ENCODE data around the gene CDH1.
"Not testable (repeated sequence)": the region's sequence is repeated elsewhere in the genome, so short reads cannot be mapped to it uniquely, and the experiment has no call there.

CDH1 gene

DNA sequence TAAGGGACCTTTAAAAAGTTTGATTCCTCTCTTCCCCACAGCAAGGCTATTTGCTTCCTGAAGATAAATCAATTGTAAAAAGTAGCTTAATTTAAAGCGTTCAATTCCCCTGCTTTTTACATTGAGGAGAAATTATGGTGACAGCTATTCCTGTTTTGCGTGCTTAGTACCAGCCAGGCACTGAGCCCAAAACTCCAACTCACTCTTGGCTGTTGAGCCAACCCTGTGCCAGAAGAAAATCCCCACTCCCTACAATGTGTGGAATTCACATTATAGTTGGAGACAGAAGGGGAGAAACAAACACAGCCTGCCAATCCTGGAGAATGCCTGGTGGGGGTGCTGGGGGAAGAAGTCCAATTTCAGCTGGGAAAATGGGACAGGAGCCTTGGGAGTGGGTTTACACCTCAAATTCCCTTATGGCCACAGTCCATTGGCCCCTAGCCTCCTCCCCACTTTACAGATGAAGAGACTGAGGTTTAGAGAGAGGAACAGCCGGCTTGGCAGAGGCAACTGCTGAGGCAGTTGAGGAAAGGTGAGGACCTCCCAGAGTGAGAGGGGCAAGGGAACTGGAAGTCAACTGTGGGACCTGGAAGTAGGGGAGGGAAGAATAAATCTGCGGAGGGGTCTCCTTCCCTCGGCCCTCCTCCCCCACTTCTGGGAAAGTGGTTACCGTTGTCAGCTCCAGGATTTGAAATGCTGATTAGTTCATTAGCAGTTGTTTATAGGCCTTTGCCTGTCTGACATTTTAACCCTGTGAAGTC is 26.1 kb downstream of the CDH1 start:
- no peak for DNase-seq

DNA sequence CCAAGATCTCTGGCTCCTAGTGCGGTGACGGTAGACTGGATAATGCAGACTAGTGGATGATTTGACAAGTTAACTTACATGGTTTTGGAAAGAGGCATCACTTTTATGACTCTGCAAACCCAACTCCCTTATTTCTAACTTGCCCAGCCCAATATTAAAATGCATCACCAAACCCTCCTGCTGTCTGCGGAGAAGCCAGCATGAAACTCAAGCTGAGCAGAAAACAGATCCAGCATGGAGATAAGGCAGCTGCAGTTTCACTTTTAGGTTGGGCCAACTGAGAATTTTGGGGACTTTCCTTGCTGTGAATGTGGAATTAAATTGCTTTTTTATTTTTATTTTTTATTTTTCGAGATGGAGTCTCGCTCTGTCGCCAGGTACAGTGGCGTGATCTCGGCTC is 27.8 kb downstream of the CDH1 start:
- no peak for DNase-seq

DNA sequence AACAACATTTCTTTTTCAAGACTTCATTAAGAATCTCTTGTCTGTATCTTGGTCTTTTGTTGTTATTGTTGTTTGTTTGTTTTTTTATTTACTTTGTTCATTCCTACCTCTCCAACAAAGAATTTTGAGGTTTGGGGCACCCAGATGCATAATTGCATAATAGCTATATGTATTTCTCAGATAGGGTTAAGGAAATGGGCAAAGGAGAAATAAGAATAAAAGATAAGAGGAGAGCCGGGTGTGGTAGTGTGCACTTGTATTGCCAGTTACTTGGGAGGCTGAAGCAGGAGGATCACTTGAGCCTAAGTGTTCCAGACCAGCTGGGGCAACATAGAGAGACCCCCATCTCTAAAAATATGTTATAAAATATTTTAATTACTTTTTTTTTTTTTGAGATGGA is 30.5 kb downstream of the CDH1 start:
- no peak for DNase-seq

DNA sequence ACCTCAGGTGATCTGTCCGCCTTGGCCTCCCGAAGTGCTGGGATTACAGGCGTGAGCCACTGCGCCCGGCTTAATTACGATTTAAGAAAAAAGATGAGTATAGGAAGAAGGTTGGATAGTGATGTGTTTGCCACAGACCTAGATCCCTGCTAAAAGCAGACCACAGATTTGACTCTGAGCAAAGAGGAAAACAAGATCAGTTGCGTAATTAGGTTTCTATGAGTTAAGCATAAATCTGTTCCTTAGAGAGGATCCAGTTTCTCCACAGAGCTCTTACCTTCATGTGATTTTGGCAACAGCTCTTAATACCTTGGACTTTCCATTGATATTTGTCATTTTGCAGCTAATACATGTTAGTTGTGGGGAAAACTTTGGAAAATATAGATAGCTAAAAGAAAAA is 31.1 kb downstream of the CDH1 start:
- DNase-seq = no peak

DNA sequence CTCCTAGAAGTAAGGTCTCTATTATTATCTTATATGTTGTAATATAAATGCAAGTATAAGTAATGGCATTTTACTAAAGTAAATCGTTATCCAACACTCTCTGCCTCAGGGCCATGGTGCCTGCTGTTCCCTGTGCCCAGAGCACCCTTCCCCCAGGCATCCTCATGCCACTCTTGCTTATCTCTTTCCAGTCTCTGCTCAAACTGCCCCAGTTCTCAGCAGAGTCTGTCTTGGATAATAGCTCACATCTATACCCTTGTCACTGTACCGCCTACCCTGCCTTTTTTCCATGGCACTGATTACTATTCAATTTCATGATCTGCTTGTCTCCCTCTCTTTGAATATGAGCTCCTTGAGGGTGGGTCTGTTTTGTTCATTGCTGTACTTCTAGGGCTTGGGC is 31.7 kb downstream of the CDH1 start:
- DNase-seq = no peak

DNA sequence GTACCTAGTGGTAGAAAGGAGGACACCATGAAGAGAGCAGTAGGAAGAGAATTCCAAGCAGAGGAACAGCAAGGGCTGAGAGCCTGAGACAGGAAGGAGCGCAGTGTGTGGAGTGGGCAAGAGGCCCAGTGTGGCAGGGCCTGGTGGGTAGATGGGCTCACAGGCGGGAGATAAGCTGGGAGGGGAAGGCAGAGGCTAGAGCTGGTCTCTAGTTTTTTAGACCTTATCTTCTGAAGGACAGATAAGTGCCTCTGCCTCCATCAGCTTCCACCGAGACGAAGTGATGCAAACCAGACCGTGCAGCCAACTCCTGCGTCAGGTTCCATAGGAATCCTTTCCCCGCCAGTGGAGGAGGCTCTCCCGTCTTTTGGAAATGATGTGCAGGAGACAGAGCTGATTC is 33.6 kb downstream of the CDH1 start:
- DNase-seq = no peak

DNA sequence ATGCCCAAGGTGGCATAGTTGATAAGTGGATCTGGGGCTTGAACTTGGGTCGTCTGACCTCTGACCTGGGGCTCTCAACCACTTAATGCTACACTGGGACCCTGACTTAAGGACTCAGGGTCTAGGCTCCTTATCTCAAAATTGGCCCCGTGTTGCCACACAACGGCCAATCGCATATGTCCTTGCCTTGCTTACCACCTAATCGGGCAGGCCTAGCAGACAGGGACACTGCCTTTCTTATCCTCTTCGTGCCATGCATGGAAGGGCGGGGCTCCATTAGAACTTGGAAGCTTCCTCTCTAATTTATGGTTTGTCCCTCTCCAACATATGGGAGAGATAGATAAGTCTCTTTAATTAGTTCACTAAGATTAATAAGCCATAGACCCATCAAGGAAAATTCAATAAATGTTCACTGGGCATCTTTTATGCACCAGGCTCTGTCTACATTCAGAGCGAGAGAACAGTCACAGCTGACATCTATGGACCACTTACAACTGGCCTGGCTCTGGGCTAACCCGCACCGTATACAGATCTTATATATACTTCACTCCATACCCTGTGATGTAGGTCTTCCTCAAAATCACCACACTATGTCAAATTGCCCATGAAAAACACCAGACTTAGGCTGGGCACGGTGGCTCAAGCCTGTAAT is 35.1 kb downstream of the CDH1 start:
- no peak for DNase-seq

DNA sequence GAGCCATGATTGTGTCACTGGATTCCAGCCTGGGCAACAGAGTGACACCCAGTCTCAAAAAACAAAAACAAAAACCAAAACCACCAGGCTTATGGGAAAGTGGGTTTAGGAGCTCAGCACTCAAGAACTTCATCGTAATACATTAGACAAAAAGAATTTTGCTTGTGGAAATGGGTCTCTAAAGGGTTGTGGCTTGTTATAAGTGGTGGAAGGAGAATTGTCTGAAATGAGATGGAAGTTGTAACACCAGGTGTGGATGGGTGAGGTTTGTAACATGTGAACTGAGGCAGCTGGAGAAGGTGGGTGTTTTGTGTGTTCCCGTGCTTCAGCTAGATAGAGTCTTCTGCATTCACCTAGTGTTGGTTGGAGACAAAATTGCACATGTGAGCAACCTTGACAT is 35.8 kb downstream of the CDH1 start:
- DNase-seq = no peak

DNA sequence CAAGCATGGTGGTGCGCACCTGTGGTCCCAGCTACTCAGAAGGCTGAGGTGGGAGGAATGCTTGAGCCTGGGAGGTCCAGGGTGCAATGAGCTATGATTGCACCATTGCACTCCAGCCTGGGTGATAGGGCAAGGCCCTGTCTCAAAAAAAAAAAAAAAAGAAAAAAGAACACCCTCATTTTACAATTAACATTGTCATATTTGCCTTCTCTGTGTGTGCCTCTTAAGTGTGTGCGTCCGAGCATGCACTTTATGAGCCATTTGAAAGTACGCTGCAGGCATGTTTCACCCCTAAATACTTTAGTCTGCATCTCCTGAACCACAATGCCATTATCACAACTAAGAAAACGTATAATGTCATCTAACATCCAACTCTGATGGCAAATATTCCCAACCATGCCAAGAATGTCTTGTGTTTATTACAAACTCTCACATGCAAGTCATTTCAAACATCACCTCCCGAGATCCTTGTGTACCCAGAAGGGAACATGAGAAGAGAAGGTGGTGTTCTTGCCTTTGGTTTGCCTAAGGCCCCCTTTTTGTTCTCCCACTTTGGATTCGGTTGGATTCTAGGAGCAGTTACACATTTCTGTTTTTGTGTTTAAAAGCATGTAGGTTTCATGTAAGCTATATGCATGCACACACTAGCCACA is 38.0 kb downstream of the CDH1 start:
- no peak for DNase-seq

DNA sequence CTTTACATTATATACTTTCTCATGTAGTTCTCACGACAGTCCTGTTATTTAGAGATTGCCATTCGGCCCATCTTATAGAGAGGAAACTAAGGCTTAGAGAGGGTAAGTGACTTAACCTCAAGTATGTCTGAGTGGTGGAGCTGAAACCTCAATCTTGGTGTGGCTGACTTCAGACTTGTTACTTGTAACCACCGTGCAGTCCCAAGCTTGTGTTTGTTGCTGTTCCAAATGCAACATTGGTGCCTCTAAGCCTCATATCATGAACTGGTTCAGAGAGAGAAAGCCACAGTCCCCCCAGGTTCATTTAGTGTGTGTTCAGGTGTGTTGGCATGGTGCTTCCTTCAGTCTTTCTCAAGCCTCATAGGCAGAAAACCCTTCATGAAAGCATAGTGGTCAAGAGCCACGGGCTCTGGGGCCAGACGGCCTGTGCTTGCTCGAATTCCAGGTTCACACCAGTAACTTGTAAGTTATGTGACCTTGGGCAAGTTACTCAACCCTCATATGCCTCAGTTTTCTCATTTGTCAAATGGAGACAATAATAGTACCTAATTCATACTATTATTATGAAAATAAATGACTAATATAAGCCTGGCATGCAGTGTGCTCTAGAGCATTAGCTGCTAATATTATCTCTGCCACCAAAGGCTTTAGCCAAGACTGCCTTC is 39.9 kb downstream of the CDH1 start:
- DNase-seq = no peak

DNA sequence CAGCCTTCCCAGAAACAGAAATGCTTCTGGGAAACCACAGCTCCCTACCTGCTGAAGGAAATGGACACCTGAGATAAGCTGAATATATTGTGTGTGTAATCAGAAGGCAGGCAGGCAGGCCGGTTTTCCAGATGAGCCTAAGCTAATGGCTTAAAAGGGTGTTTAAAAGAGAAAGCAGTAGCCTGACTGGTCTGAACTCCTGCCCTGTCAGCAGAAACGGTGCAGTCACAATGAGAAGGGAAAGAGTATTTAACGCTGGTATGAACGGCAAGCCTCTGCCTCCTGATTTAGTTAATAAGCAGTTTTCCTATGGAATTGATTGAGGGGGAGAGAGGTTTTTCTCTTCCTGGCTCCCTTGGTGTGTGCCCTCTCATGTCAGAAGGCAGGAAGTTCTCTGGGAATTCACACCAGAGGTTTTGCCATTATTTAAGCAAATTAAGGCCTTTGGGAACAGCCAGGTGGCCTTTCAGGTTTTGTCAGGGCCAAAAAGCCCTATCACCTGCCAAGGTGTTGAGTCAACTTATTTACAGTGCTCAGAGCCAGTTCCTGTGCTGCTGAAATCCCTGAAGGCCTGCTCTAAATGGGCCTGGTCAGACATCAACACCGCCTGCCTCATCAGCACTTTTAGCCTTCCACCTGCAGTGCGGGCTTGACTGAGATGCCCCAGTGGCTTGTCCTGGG is 41.6 kb downstream of the CDH1 start:
- DNase-seq = peak; percentile 89

DNA sequence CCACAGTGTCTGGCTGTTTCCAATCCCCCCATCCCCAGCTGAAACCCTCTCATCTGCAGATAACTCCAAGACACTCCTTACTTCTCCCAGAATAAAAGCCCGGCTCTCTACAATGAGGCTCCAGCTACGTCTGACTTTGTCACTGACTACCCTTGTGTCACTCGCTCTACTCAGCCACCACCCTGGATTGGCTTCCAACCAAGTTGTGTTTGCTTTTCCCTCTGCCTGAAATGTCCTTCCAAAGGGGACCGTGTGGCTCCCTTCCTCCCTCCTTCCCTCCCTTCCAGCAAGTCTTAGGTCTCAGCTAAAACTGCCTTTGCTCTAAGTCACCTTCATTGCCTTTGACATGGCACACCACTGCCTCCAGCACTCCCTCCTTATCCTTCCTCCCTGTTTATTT is 42.8 kb downstream of the CDH1 start:
- peak; percentile 48 for DNase-seq

DNA sequence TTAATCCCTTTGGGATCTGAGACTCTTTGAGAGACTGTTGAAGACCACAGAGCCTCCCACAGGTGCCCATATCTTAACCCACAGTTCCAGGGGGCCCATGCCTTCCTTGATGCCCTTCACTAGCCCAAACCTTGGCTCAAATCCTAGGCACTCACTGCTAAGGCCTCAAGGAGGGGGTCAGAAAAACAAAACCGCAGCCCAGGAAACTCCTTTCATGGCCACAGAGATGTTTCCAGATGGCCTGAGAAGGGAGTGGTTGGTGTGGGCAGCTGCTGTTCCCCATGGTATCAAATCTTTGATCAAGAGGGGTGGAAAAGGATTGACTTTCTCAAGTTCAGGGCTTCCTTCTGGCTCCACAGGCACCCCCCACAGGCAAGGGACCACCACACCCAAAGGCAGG is 44.7 kb downstream of the CDH1 start:
- no peak for DNase-seq

DNA sequence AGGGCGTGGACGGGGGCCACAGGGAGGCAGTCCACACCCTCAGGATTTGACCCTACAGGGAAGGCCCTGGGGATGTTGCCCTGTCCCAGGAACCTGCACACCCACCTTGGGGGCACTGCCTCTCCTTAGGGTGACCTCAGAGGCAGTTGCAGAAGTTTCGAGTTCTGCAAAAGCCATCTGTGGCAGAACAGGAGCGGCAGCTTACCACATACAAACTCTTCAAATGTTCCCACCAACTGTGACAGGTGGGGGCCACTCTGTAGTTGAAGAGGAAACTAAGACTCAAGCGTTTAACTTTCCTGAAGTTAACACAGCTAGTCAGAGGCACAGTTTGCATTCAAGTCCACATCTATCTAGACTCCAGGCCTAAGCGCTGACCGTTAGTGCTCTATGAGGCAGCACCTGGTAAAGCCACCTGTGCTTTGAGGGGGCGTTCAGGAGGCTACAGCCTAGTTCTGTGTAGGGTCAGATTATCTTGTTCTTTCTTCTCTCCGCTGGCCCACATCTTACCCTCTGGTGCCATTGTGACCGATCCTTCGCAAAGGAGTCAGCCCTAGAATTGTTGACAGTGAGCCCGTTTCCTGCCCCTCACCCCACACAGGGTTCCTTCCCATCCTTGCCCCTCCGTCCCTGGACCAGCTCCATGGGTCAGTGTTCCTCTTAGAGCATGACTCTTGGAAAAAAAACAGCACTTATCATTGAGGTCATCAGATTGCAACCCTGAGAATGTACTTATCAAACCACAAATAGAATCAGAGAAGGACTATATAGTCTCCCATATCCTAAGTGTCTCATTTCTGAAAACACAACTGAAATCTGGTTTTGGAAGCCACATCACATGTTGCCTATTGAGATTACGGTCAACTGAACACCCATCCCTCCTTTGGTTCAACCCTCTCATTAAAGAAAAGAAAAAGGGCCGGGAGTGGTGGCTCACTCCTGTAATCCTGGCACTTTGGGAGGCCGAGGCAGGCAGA is 45.4 kb downstream of the CDH1 start:
- DNase-seq = no peak

DNA sequence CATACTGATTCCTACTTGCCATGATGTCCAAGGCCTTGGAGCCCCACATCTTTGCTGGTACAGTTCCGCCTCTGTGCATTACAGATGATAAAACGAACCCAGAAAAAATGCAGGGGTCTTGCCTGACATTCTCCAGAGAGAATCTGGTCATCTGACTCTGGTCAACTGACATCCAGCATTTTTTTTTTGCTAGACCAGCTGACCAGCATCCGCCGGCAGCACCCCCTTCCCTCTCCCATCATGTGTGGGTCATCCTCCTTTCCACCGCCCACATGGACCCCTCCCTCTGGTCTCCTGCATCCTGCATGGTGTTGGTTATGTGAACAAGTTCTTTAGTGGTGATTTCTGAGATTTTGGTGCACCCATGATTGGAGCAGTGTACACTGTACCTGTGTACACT is 47.1 kb downstream of the CDH1 start:
- DNase-seq = no peak

DNA sequence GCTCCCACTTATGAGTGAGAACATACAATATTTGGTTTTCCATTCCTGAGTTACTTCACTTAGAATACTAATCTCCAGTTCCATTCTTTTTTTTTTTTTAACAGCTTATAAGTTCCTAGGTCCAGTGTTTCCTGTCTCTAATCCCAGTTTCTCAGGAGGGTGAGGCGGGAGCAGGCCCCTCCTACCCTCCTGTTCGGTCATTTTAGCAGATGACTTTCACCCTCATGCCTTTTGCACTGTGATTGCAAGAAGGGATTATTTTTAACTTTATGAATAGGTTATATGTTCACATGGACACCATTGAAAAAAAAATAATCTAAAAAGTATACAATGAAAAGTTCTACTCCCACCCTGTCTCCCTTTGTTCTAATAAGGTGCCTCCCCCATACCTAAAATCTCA is 47.6 kb downstream of the CDH1 start:
- DNase-seq = no peak

DNA sequence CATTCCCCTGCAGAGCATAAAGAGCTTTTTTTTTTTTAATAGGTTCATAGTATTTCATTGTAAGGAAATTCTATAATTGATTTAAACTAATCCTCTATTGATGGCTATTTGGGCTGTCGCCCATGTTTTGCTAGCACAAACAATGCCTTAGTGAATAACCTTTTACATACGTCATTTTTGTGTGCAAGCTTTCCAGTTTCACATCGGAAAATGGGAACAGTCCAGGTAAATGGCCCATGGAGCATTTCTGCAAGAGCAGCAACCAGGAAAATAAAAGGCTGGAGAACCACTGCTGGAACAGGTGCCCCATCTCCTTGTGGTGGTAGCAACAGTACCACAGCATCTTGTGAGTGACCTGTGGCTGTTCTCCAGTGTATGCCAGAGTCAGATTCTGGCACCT is 48.6 kb downstream of the CDH1 start:
- DNase-seq = no peak

DNA sequence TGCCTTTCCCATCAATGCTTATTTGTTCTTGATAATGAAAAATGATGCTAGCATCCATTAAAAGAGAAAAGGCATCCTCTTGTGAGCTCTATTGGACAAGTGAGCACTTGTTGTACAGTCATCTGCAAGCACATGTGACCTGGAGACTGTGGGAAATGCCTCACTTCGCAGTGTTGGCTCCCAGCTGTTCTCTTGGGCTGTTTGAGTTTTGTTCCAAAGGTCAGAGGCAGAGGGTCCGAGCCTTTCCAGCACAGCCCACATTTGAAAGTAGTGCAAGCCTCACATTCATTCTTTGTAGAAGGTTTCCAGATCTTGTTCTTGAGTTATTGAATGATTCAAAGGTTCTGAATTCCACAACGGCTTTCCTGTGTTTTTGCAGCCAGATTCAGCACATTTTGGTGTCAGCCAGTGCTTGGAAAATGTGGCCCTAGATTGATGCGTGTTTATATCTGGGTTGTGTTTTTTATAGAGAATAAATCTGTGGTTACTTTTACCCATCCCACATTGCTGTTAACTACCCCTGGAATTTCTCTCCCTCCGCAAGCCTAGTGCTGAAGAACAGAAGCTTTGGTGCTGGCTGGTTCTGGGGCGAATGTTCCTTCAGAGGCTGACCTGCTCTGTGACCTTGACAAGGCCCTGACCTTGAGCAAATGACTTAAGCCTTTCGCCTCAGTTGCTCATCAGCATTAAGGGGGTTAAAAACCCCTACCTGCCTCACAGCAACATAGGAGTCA is 49.8 kb downstream of the CDH1 start:
- peak; percentile 56 for DNase-seq

DNA sequence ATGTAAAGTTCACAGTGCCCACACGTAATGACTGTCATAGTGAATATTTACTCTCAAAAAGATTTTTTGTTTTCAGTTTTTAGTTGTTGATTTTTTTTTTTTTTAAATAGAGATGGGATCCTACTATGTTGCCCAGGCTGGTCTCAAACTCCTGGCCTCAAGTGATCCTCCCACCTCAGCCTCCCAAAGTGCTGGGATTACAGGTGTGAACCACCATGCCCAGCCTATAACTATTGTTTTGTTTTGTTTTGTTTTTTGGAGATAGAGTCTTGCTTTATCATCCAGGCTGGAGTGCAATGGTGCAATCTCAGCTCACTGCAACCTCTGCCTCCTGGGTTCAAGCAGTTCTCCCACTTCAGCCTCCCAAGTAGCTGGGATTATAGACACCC is 50.3 kb downstream of the CDH1 start:
- not testable (repeated sequence) for DNase-seq

DNA sequence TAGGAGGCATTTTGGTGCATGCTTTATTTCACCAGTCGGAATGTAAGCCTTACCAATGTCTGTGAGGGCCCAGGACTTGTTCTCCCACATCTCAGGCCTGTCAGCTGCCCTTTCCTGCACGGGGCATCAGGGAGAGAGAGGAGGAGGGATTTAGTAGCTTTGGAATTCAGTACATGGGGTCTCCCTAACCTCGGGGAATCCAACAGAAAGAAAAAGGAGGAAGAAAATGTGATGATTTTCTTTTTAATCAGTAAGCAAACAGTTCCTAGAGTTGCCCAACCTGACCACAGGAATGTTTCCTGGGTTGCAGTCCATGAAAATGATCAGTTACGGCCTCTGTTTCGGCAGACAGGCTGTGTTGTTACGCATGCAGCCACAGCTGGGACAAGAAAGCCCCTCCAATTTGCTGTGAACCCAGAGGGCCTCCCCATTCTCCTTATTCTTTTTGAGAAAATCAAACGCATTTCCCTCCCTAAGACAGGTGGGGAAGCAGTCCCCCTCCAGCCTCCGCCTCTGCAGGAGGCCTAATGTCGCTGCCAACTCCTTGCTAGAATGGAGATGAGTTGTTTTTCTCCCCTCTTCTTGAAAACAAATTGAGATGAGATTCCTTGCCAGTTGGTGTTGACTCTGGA is 53.2 kb downstream of the CDH1 start:
- no peak for DNase-seq

DNA sequence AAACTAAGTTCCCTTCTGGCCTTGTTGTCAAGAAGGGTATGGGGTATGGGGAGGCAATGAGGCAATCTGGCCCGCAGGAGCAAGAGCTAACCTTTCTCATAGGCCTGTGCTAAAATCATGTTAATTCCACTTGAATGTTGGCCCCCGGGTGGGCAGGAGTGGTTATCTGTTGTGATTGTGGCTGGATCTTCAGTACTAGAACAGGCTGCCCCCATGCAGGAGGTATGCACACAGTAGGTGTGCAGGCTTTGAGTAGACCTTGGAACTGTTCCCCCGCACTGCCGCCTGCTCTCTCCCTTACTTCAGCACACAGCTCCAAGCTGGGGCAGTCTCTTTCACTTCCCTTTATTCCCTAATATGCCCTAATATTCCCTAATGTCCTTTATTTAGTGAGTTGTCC is 53.9 kb downstream of the CDH1 start:
- DNase-seq = no peak

Data from NCI-H69 (cell line).